Heart right ventricle (tissue), 16 donors: ENCODE measurements around the gene STYXL2. TPM values are rescaled to one million over a fixed set of nuclear protein-coding genes. Genes with fewer than 3 reads are reported as not detected.

ENCODE experiments used
- ATAC-seq, 8 donors: fragments of 200-7000 bp; cut with Tn5 transposase; one replicate each; pipeline ENCODE4 v1.9.1; 2020; ENCODE audit warnings: mild to moderate bottlenecking in 8 of 8, moderate library complexity in 8 of 8, moderate number of reproducible peaks in 1 of 8
- DNase-seq, 2 donors: peaks; one replicate each; pipeline ENCODE4 v3.0.0-alpha.2; 2020
- H3K27ac ChIP-seq, 10 donors: fragments of 200-600 bp; sonication (generic) in 2 of 10; one replicate each; pipeline versions ENCODE4 v1.5.0 to v1.8.0; 2020 to 2022; ENCODE audit warnings: mild to moderate bottlenecking in 3 of 10
- H3K27me3 ChIP-seq, 7 donors: fragments of 200-600 bp; one replicate each; pipeline ENCODE4 v1.8.0; 2021 to 2022; ENCODE audit warnings: mild to moderate bottlenecking in 2 of 7
- H3K36me3 ChIP-seq, 9 donors: fragments of 200-600 bp; sonication (generic) in 1 of 9; one replicate each; pipeline versions ENCODE4 v1.5.0 to v1.8.0; 2020 to 2022; ENCODE audit warnings: mild to moderate bottlenecking in 2 of 9
- H3K4me1 ChIP-seq, 9 donors: fragments of 200-600 bp; sonication (generic) in 1 of 9; one replicate each; pipeline versions ENCODE4 v1.5.0 to v1.8.0; 2020 to 2022; ENCODE audit warnings: mild to moderate bottlenecking in 4 of 9
- H3K4me3 ChIP-seq, 10 donors: fragments of 200-600 bp; sonication (generic) in 2 of 10; one replicate each; pipeline versions ENCODE4 v1.5.0 to v1.8.0; 2020 to 2022; ENCODE audit warnings: mild to moderate bottlenecking in 7 of 10, moderate library complexity in 2 of 10
- H3K9me3 ChIP-seq, 11 donors: fragments of 200-600 bp in 10 of 11; sonication (generic) in 2 of 11; one replicate each; pipeline versions ENCODE4 v1.5.0 to v1.8.0; 2013 to 2022; ENCODE audit warnings: mild to moderate bottlenecking in 2 of 11, control low read depth in 1 of 11, moderate library complexity in 1 of 11
- WGBS, 2 donors: extraction: QIAGEN DNeasy Blood & Tissue Kit; methylation state at CpG; one replicate each; pipeline ENCODE4 v1.1.7; 2013; ENCODE audit warnings: inconsistent platforms in 1 of 2; 5-methylcytosine and 5-hydroxymethylcytosine counted together
- intact Hi-C, 10 donors: fragments of 100-400 bp; cut with DNase I; formaldehyde crosslinking; loops; one replicate each; pipeline versions ENCODE4 v1.11.1 to v1.14.2; 2022
- polyA plus RNA-seq, 2 donors: library from polyadenylated mRNA; stranded (reverse); fragments of 200-250 nt; gene quantifications; one replicate each; pipeline ENCODE4 v1.2.3, GENCODE V29; 2013
- total RNA-seq, 10 donors: library from RNA; stranded (reverse); fragmentation: NEBNext Ultra II Directional in 3 of 10; extraction: Animal tissue kit (Norgen Biotek cat#: 25700) in 3 of 10; gene quantifications; one replicate each; pipeline versions ENCODE4 v1.2.1 to v1.2.4, GENCODE V29; 2021 to 2023
- TF ChIP-seq, protein P1 (sequence below), 9 donors: fragments of 200-600 bp; sonication (generic) in 2 of 9; IDR thresholded peaks; one replicate each; pipeline versions ENCODE4 v1.5.0 to v1.8.0; 2021 to 2022; ENCODE audit warnings: antibody characterized with exemption in 9 of 9, mild to moderate bottlenecking in 5 of 9, moderate library complexity in 1 of 9
- donor health status: Arrhythmogenic right ventricular cardiomyopathy.
- donor health status: ischemic (EF 13 %, LVEDD 7.1; RV severe dilation, severe dysfunction).
- donor health status: healthy with polysubstance abuse.
- donor health status: DM: no; HTN: yes; CAD: no.
- donor health status: DM: no; HTN: no; CAD: no.
- donor health status: ischemic (EF 25% LVEDD 6.9; RV normal size, moderate dysfunction).
- donor health status: ischemic (EF 25% LVEDD 5.7; RV mildly dilated, moderate dysfunction).
- donor health status: healthy.
- donor health status: DM: yes; HTN: yes; CAD: no.
- donor health status: Ischemic cardiomyopathy.
- donor health status: ischemic (EF 35%, LVEDD 5.7; RV mildly dilated, moderate dysfunction).
- donor health status: nonischemic (EF 11% LVEDD 7.7; RV severe dilation, severe dysfunction).
- donor health status: DM: yes; HTN: yes; CAD: no.
- donor health status: PGD.
- donor health status: ischemic (EF 29% LVEDD 5.4; RV normal size, mild dysfunction).
- donor health status: nonischemic (EF 23%, LVEDD 6.1; RV moderate dilation, normal function).

Gene STYXL2
- total and polyA plus RNA-seq, 12 donors = 32.4 to 638 (median 205) TPM

DNA sequence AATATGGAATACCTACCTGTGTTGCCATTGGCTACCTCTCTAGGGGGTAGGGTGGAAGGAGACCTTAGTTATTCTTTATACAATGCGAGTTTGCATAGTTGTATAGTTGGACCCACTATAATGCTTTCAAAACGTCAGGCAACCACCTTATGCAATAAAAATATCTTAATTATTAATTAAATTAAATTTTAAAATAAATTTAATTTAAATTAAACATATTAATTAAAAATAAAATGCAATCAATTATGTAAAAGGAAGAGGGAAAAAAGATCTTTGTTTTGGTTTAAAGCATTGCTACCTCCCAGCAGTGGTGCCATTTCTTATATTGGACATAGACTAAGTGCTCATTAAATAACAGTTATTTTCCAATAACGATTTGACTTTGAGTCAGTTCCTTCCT is 26.0 kb upstream of the STYXL2 start:
- Histone ChIP-seq H3K4me3 (no peak overlapping the region), H3K9me3 (no peaks in the 10 kb centered on the region), H3K27ac (no peak overlapping the region), H3K27me3 (peaks cover 0 to 1% (median 0%) of the 10 kb centered on the region in 7 donors), H3K4me1 (peaks cover 0 to 12% (median 6%) of the 10 kb centered on the region in 9 donors), H3K36me3 (no peaks in the 10 kb centered on the region)
- intact Hi-C loops = loop anchor here (2.0 to 10.0 kb wide), 13 partner anchors 54 to 469 kb away; partner anchors contain the start of gene POU2F1 (in 5 of the 10)
- TF ChIP-seq, protein P1, sequence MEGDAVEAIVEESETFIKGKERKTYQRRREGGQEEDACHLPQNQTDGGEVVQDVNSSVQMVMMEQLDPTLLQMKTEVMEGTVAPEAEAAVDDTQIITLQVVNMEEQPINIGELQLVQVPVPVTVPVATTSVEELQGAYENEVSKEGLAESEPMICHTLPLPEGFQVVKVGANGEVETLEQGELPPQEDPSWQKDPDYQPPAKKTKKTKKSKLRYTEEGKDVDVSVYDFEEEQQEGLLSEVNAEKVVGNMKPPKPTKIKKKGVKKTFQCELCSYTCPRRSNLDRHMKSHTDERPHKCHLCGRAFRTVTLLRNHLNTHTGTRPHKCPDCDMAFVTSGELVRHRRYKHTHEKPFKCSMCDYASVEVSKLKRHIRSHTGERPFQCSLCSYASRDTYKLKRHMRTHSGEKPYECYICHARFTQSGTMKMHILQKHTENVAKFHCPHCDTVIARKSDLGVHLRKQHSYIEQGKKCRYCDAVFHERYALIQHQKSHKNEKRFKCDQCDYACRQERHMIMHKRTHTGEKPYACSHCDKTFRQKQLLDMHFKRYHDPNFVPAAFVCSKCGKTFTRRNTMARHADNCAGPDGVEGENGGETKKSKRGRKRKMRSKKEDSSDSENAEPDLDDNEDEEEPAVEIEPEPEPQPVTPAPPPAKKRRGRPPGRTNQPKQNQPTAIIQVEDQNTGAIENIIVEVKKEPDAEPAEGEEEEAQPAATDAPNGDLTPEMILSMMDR (IDR thresholded peaks at IDR 0.05) = no peak
- WGBS, 2 donors = 81 to 88% methylated on average over 3 of the region's 3 CpGs
- ATAC-seq (no peak), DNase-seq (no peak)

DNA sequence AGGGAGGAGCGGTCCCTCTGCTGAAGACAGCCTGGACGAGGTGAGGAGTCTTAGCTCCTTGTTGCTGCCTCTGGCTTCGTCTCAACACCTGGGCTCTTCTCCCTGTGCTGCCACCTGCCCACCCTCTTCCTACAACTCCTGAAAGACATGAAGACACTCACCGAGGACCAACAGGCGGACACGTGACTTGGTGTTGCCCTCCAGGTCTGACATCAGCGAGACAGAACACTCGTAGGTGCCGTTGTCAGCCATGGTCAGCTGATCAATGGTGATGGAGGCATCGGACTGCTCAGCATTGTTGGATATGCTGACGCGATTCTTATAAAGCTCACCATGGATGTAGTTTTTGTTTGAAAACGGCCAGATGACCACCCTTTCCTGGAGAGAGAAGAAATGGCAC is 25.1 kb upstream of the STYXL2 start:
- ATAC-seq (no peak), DNase-seq (no peak)
- Histone ChIP-seq H3K36me3 (no peaks in the 10 kb centered on the region), H3K4me3 (no peak overlapping the region), H3K4me1 (peaks cover 0 to 12% (median 6%) of the 10 kb centered on the region in 9 donors), H3K27me3 (no peaks in the 10 kb centered on the region), H3K27ac (no peak overlapping the region), H3K9me3 (no peaks in the 10 kb centered on the region)
- TF ChIP-seq, protein P1 (IDR thresholded peaks at IDR 0.05) = no peak
- intact Hi-C loops = loop anchor here in 8 of 10 donors (5.0 to 10.0 kb wide), 8 partner anchors 54 to 469 kb away; partner anchors contain the start of gene POU2F1 (in 3 of the 8)
- WGBS, 2 donors = 93 to 96% methylated on average over 13 of the region's 13 CpGs

DNA sequence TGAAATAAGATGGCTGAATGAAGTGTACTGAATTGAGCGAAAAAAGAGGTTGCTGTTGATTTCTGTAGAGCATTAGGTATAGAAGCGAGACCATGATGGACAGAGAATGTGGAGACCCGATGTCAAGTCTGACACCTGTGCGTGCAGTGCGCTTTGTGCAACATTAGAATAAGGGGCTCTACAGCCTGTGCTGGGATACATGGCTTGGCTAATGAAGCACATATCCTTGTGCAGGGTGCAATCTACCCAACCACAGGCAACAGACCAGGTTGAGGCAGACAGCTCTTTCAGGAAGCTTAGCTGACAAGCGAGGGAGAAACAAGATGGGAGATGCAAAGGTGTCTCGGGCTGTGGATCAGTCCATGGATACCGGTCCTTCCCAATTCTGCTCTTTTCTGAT is 22.6 kb upstream of the STYXL2 start:
- DNase-seq (no peak), ATAC-seq (no peak)
- Histone ChIP-seq H3K36me3 (no peaks in the 10 kb centered on the region), H3K27ac (no peak overlapping the region), H3K27me3 (no peaks in the 10 kb centered on the region), H3K4me1 (peaks cover 0 to 12% (median 6%) of the 10 kb centered on the region in 9 donors), H3K4me3 (no peak overlapping the region), H3K9me3 (no peaks in the 10 kb centered on the region)
- 96 to 98% methylated on average over 8 of the region's 8 CpGs for WGBS, 2 donors
- TF ChIP-seq, protein P1 (IDR thresholded peaks at IDR 0.05) = no peak
- intact Hi-C loops = loop anchor here in 4 of 10 donors (5.0 to 10.0 kb wide), 3 partner anchors 46 to 144 kb away; no protein-coding TSS in a partner anchor

DNA sequence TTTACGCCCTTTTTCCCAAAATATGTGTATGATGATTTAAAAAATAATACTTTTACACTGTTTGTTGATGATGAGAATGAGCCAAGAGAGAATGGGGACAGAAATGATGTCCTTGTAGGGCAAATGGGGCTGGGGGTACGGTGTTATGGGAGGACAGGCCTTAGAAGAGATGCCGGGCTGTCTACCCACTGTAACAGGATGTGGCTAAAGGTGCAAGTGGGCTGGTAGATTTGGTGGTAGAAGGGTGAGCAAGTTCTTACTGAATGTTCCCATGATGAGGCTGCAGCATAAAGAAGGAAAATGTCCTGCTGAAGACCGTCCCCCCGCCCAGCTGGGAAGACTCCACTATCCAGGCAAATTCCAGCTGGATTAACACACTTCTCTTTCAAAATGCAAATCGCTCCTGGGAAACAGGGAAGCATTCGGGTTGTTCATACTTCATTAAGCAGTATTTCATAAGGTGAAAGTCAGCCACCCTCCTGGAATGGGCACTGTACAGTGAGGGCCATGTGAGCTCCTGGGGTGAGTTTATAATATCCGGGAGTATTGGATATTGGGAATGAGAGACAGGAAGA is 17.7 kb upstream of the STYXL2 start:
- Histone ChIP-seq H3K4me1 (peaks cover 0 to 20% (median 0%) of the 10 kb centered on the region in 9 donors), H3K36me3 (no peaks in the 10 kb centered on the region), H3K27me3 (peaks cover 0 to 2% (median 0%) of the 10 kb centered on the region in 7 donors), H3K27ac (no peak overlapping the region), H3K9me3 (no peaks in the 10 kb centered on the region), H3K4me3 (no peak overlapping the region)
- 80 to 83% methylated on average over 8 of the region's 8 CpGs for WGBS, 2 donors
- no peak for DNase-seq
- intact Hi-C loops = loop anchor here in 1 of 10 donors (10.0 kb wide), 1 partner anchor 139 kb away; no protein-coding TSS in a partner anchor
- ATAC-seq = no peak
- TF ChIP-seq, protein P1 (IDR thresholded peaks at IDR 0.05) = no peak
